NCI-H1105 (cell line): Measurements from ENCODE around the gene MX2.

Experiments used
- DNase-seq: peaks from one replicate; lab custom pipeline; 2025; lab: John Stamatoyannopoulos, UW

Gene MX2

DNA sequence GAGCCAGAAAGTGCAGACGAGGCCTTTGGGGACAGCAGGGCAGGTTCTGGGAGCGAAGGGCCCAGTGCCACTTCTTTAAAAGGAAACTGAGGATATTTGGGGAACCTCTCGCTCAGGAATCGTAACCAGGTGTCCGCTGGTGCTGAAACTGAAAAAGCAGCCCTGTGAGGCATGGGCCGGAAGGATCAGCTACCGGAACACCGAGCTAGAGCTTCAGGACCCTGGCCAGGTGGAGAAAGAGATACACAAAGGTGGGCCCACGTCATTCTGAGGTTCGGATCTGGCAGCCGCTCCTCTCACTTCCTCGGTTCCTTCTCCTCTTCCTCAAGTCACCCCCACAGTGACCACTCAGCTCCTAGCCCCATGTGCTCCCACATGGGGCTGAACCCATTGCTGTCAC is 18.1 kb downstream of the MX2 start:
- no peak for DNase-seq

DNA sequence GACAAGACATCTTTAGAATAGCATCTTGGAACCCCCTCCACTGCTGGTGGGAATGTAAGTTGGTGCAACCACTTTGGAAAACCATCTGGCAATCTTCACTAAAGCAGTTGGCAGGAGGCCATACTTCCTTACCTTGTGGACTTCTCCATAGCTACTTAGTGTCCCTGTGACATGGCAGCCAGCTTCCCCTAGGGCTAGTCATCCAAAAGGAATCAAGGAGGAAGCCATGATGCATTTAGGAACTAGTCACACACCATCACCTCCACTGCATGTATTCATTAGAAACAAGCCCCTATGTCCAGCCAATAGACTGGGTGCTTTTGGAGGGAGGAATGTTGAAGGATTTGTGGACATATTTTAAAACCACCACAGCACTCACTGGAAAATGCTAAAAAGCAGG is 19.9 kb downstream of the MX2 start:
- DNase-seq = no peak

DNA sequence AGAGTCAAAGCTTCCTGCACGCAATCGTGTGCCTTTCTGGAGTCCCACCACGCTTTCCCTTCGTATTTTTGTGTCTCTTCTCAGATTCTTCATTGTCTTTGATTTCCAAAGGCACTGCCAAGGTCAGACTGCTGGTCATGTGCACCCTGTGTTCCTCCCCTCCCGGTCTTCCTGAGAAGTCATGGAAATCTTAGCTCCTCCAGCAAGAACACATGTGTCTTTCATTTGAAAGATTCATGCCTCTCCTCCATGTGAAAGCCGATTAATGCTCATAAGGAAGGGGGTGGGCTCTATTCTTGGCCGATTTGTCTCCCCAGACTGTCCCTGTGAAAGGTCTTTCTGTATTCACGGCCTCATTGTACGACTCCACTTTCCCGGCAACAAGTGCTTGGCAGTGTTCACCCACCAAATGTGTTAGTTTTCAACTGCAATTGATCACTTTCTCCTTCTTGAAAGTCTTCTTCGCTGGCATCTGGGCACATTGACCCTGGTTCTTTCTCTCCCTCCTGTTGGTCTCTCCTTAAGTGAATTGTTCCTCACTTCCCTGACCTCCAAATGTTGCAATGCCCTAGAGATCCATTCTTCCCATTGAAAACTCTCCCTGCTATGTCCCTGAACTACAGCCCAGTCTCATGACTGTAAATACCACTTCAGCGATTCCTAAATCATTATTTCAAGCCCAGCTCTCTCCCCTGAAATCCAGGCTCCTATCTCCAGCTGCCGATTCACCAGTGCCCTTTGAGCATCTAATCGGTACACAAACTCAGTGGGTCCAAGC is 25.4 kb downstream of the MX2 start:
- DNase-seq = no peak

DNA sequence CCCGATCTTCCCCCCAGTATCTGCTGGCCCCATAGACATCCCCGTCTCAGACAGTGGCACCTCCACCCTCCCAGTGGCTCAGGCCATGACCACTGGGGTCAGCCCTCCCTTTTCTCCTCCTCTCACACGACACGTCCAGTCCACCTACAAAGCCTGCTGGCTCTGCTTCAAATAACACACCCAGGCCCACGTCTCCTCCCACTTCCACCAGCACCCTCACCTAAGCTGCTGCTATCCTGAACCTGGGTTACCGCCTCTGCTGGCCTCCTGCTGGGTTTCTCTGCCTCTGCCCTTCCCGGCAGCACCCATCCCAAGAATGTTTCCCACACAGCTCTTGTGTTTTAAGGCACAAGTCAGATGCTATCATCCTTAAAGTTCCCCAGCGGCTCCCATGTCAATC is 26.0 kb downstream of the MX2 start:
- DNase-seq = no peak

DNA sequence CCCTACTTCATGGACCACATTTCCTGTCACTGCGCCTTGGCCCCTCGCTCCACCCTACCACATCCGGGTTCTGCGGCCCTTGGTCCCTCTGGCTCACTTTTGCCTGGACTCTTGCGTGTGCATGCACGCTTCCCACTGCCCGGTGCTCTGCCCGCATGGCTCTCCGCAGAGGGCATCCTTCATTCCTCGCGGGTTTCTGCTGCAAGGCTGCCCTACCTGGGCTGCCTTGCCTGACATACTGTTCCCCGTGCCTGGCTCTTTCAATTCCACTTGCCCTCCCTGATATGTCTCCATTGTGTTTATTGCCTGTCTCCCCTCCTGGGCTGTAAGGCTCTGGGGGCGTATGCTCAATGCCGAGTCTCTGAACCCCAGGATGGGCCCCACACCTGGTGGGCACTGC is 26.4 kb downstream of the MX2 start:
- DNase-seq = no peak

- no peak for DNase-seq
Measured at GRCh38 chr21:41390043-41390639, 28.3 kb downstream of the MX2 start.

GRCh38 chr21:41393876-41394465 is 32.1 kb downstream of the MX2 start:
- DNase-seq = no peak

GRCh38 chr21:41396558-41397075 is 34.8 kb downstream of the MX2 start:
- no peak for DNase-seq

- no peak for DNase-seq
Measured at GRCh38 chr21:41397471-41397891, 35.7 kb downstream of the MX2 start.

DNA sequence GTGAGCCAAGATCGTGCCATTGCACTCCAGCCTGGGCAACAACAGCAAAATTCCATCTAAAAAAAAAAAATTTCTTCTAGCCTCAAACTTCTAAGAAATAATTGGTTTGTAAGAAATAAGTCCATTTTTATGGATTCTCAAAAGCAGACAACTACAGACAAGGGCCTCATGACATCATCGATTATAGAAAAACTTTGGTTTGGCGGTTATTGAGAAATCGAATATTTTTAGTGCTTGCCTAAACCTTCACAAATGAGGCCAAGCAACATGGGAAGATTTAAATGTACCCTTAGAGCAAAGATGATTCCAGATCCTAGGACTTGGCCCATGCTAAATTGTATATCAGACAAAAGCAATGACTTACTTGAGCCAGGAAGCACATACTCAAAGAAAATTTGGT is 36.4 kb downstream of the MX2 start:
- DNase-seq = no peak

DNA sequence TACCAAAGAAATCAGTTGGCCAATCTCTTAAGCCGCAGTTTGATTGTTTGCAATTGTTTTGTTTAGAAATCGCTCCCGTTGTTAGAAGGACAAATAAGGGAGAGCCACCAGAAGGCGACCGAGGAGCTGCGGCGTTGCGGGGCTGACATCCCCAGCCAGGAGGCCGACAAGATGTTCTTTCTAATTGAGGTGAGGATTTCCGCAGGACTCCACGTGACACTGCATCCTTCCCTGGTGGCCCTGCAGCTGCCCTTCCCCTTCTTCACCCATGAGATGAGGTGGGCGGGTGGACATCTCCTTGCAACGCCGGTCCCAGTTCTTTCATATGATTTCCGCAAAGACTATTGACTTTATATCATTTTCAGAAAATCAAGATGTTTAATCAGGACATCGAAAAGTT is 37.0 kb downstream of the MX2 start:
- no peak for DNase-seq

DNA sequence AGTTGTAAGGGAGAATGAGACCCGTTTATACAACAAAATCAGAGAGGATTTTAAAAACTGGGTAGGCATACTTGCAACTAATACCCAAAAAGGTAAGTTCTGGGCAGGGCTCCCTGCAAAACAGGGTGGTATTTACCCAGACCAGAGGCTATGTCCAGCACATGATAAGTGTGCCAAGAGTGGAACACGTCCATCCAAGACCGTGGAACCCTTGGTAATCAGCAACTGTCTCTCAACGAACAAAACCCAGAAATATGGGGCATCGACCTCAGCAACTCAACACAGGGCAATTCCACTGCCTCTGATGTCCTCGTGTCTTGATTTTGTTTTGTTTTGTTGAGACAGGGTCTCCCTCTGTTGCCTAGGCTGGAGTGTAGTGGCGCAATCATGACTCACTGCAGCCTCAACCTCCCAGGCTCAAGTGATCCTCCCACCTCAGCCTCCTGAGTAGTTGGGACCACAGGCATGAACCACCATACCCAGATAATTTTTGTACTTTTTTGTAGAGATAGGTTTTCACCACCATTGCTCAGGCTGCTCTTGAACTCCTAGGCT is 37.5 kb downstream of the MX2 start:
- DNase-seq = no peak

- DNase-seq = no peak
Measured at GRCh38 chr21:41402231-41402630, 40.4 kb downstream of the MX2 start.

DNA sequence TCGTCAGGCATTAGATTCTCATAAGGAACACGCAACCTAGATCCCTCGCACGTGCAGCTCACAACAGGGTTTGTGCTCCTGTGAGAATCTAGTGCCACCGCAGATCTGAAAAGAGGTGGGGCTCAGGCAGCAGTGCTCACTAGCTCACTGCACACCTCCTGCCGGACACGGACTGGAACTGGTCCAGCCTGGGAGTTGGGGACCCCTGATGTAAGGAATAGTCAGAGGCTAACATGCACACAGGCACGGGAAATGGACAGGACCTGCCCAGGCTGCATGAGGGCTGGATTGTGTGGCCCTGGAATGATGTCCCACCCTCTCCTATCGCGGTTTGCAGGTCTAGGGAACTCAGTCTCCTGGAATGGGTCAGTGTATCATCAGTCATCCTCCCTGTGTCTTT is 41.0 kb downstream of the MX2 start:
- DNase-seq = no peak

DNA sequence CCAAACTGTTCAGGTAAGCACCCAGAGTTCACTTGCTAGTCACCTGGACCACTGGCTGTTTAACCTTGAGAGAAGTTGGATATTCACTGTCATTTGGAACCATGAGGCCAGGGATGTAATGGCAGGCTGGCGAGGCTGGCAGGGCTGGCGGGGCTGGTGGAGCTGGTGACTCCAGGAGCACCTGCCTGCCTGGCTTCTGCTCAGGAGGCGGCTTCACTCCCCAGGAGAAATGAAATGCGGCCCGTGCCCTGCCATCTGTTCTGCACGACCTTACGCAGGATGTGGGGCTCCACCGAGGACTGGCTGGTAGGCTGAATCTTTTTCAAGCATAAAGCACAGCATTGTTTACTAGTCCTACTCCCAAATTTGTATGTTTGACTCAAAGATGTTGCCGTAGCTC is 41.5 kb downstream of the MX2 start:
- DNase-seq = no peak

GRCh38 chr21:41403966-41404365 is 42.1 kb downstream of the MX2 start:
- DNase-seq = no peak

GRCh38 chr21:41405321-41405720 is 43.5 kb downstream of the MX2 start:
- no peak for DNase-seq

GRCh38 chr21:41406340-41406739 is 44.5 kb downstream of the MX2 start:
- DNase-seq = no peak

DNA sequence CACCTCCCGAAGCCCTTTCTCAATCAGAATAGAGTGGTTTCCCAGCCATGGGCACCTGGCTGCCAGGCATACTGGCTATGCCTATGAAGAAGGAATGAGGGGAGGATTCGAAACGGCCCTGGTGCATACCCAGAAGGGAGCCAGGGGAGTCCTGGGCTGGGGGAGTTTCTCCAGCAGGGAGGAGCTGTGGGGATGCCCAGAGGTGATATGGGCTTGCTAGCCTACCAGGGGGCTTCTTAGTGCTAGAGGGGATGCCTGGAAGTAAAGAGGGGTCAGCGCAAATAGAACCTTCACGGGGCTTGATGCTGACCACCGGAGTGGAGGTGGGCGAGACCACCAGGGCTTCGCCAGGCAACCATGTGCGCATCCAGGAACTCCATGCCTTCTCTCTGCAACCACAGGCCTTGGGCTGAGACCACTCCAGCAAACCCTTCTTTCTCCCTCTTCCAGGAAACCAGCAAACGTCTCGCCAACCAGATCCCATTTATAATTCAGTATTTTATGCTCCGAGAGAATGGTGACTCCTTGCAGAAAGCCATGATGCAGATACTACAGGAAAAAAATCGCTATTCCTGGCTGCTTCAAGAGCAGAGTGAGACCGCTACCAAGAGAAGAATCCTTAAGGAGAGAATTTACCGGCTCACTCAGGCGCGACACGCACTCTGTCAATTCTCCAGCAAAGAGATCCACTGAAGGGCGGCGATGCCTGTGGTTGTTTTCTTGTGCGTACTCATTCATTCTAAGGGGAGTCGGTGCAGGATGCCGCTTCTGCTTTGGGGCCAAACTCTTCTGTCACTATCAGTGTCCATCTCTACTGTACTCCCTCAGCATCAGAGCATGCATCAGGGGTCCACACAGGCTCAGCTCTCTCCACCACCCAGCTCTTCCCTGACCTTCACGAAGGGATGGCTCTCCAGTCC is 46.0 kb downstream of the MX2 start:
- DNase-seq = no peak

DNA sequence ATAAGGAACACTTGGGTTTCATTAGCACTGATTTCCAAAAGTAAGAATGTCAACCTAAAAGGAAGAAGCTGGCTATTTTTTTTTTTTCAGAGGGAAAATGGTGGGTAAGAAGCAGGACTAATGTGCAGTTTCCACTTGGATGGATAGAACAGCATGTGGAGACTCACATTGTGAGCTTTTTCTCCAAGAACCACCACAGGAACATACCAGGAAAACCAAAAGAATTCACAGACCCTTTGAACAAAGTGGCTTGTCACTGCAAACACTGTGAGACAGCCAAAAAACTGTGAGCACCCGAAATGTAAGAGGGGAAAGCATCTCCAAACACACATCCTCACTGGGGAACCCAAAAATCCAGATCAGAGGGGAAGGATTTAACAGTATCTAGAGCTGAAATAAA is 48.5 kb downstream of the MX2 start:
- DNase-seq = no peak

- no peak for DNase-seq
Measured at GRCh38 chr21:41410767-41411448, 49.1 kb downstream of the MX2 start.
